Dermis blood vessel endothelial cell (primary cell): Measurements from ENCODE around the gene NELL2. TPM values are rescaled to one million over a fixed set of nuclear protein-coding genes. Genes with fewer than 3 reads are reported as not detected.
"Not testable (repeated sequence)": the region's sequence is repeated elsewhere in the genome, so short reads cannot be mapped to it uniquely, and the experiment has no call there.

Source experiments
- DNase-seq: peaks from one replicate; pipeline ENCODE4 v3.0.0; 2010
- total RNA-seq: library from RNA; depleted of rRNA; stranded (reverse); fragments of >200 nt; gene quantifications from 2 replicates; pipeline ENCODE4 v1.2.3, GENCODE V29; 2014

Gene NELL2
- total RNA-seq, 1 donor from 2014 or later = 0.51 TPM

GRCh38 chr12:44847403-44847802 is 28.7 kb downstream of the NELL2 start:
- no peak for DNase-seq

GRCh38 chr12:44846826-44847225 is 29.3 kb downstream of the NELL2 start:
- no peak for DNase-seq

- DNase-seq = no peak
Measured at GRCh38 chr12:44842669-44843068, 33.4 kb downstream of the NELL2 start.

GRCh38 chr12:44839785-44840184 is 36.3 kb downstream of the NELL2 start:
- DNase-seq = no peak

GRCh38 chr12:44837114-44837755 is 38.9 kb downstream of the NELL2 start:
- DNase-seq = no peak

- DNase-seq = no peak
Measured at GRCh38 chr12:44835641-44836379, 40.3 kb downstream of the NELL2 start.

GRCh38 chr12:44834996-44835395 is 41.1 kb downstream of the NELL2 start:
- DNase-seq = not testable (repeated sequence)

GRCh38 chr12:44833561-44833960 is 42.6 kb downstream of the NELL2 start:
- DNase-seq = no peak

GRCh38 chr12:44830566-44831055 is 45.5 kb downstream of the NELL2 start:
- DNase-seq = no peak

- no peak for DNase-seq
Measured at GRCh38 chr12:44829045-44829444, 47.1 kb downstream of the NELL2 start.

GRCh38 chr12:44827832-44828438 is 48.2 kb downstream of the NELL2 start:
- DNase-seq = no peak

- not testable (repeated sequence) for DNase-seq
Measured at GRCh38 chr12:44821702-44822101, 54.4 kb downstream of the NELL2 start.

GRCh38 chr12:44819884-44820283 is 56.2 kb downstream of the NELL2 start:
- no peak for DNase-seq

GRCh38 chr12:44817687-44818086 is 58.4 kb downstream of the NELL2 start:
- DNase-seq = no peak

- DNase-seq = no peak
Measured at GRCh38 chr12:44816446-44817017, 59.6 kb downstream of the NELL2 start.

GRCh38 chr12:44812062-44812461 is 64.1 kb downstream of the NELL2 start:
- DNase-seq = no peak

- DNase-seq = no peak
Measured at GRCh38 chr12:44804068-44804467, 72.0 kb downstream of the NELL2 start.

- no peak for DNase-seq
Measured at GRCh38 chr12:44795970-44796369, 80.1 kb downstream of the NELL2 start.

- no peak for DNase-seq
Measured at GRCh38 chr12:44788731-44789130, 87.4 kb downstream of the NELL2 start.

- no peak for DNase-seq
Measured at GRCh38 chr12:44780221-44780790, 95.8 kb downstream of the NELL2 start.

GRCh38 chr12:44779766-44780165 is 96.3 kb downstream of the NELL2 start:
- DNase-seq = no peak

GRCh38 chr12:44778863-44779262 is 97.3 kb downstream of the NELL2 start:
- no peak for DNase-seq

- DNase-seq = no peak
Measured at GRCh38 chr12:44777044-44777443, 99.1 kb downstream of the NELL2 start.
